Kidney (tissue), 14 donors: ENCODE data around the gene RNF5. TPM values are rescaled to one million over a fixed set of nuclear protein-coding genes. Genes with fewer than 3 reads are reported as not detected.
"Not testable (repeated sequence)": the region's sequence is repeated elsewhere in the genome, so short reads cannot be mapped to it uniquely, and the experiment has no call there.

ENCODE experiments used
- DNase-seq, 5 donors: peaks; one replicate each; pipeline ENCODE4 v3.0.0-alpha.2; 2013 to 2020
- FAIRE-seq: peaks from 2 replicates; lab custom pipeline; 2012; peaks lifted over from hg19 to GRCh38; lab: Jason Lieb, UNC
- H3K27ac ChIP-seq, 2 donors: one replicate each; pipeline ENCODE4 v1.7.0; 2013; ENCODE audit warnings: low read depth in 2 of 2, low read length in 2 of 2, inconsistent platforms in 1 of 2
- H3K27me3 ChIP-seq: one replicate; pipeline ENCODE4 v1.7.1; 2013; ENCODE audit warnings: low read length, inconsistent platforms; ENCODE audit not compliant: control insufficient read depth, insufficient read depth
- H3K36me3 ChIP-seq, 3 donors: one replicate each; pipeline versions ENCODE4 v1.7.0 to v1.7.1; 2013; ENCODE audit warnings: low read length in 3 of 3, control low read depth in 1 of 3, inconsistent platforms in 1 of 3; ENCODE audit not compliant: insufficient read depth in 3 of 3, control insufficient read depth in 2 of 3
- H3K4me1 ChIP-seq, 3 donors: one replicate each; pipeline versions ENCODE4 v1.7.0 to v1.7.1; 2013; ENCODE audit warnings: low read length in 3 of 3, inconsistent platforms in 1 of 3, low read depth in 1 of 3; ENCODE audit not compliant: control insufficient read depth in 2 of 3, insufficient read depth in 2 of 3
- H3K4me3 ChIP-seq, 3 donors: one replicate each; pipeline versions ENCODE4 v1.7.0 to v1.8.1; 2013; ENCODE audit warnings: low read length in 3 of 3, control low read depth in 1 of 3, inconsistent platforms in 1 of 3
- H3K9ac ChIP-seq, 3 donors: one replicate each; pipeline versions ENCODE4 v1.7.0 to v1.7.1; 2013; ENCODE audit warnings: low read length in 3 of 3, control low read depth in 1 of 3, inconsistent platforms in 1 of 3
- H3K9me3 ChIP-seq, 3 donors: one replicate each; pipeline versions ENCODE4 v1.7.0 to v1.7.1; 2013; ENCODE audit warnings: low read length in 3 of 3, control low read depth in 1 of 3, inconsistent platforms in 1 of 3; ENCODE audit not compliant: control insufficient read depth in 2 of 3, insufficient read depth in 1 of 3
- CTCF ChIP-seq: IDR thresholded peaks from 3 replicates; pipeline ENCODE4 v1.5.1; 2012; ENCODE audit warnings: mild to moderate bottlenecking, moderate library complexity, borderline replicate concordance; ENCODE audit not compliant: insufficient read depth; ENCODE audit errors: extremely low read depth
- intact Hi-C: fragments of 100-400 bp; cut with DNase I; formaldehyde crosslinking; loops from one replicate; pipeline ENCODE4 v1.11.1; 2022
- polyA plus RNA-seq: library from polyadenylated mRNA; stranded (reverse); fragments of 350-450 nt; fragmentation: Illumina TruSeq; extraction: RNeasy Lipid Tissue Mini Kit (QIAGEN cat#74804); gene quantifications from one replicate; pipeline ENCODE4 v1.2.3, GENCODE V29; 2014; ENCODE audit warnings: low read depth, low replicate concordance; ENCODE audit not compliant: insufficient read depth
- total RNA-seq: library from RNA; stranded (reverse); fragmentation: NEBNext Ultra II Directional; extraction: Animal tissue kit (Norgen Biotek cat#: 25700); gene quantifications from one replicate; pipeline ENCODE4 v1.2.1, GENCODE V29; 2021
- donor health status: control.
- donor health status: control.
- donor health status: control.
- donor health status: control.
- donor health status: control.
- donor health status: DM: yes; HTN: yes; CAD: no.
- donor health status: Normal renal cell carcinoma (clear cell type).

Gene RNF5
- total and polyA plus RNA-seq, 2 donors from 2014 or later = 74.1 to 208 TPM

- Histone ChIP-seq H3K4me3 (peak overlapping the region in 2 of 3 donors; percentile 52 to 91), H3K36me3 (peaks cover 6 to 13% (median 8%) of the 10 kb centered on the region in 3 donors), H3K9me3 (no peaks in the 10 kb centered on the region), H3K27me3 (no peaks in the 10 kb centered on the region), H3K27ac (peak overlapping the region; percentile 93 to 98), H3K4me1 (peaks cover 2 to 31% (median 11%) of the 10 kb centered on the region in 3 donors), H3K9ac (peak overlapping the region in 2 of 3 donors; percentile 94 to 95)
- no peak for TF ChIP-seq CTCF
- FAIRE-seq (no peak), DNase-seq (peak in 3 of 5 donors; percentile 34 to 76 (median 66))
- intact Hi-C loops = no loop called here
Observed at GRCh38 chr6:32190911-32191677, 12.9 kb downstream of the RNF5 start.

GRCh38 chr6:32191696-32192607 lies 13.7 kb downstream of the RNF5 start:
- no peak overlapping the region for H3K9ac ChIP-seq
- H3K4me3 ChIP-seq = peak overlapping the region in 2 of 3 donors; percentile 11 to 42
- H3K9me3 ChIP-seq = no peaks in the 10 kb centered on the region
- no peaks in the 10 kb centered on the region for H3K27me3 ChIP-seq
- peak overlapping the region; percentile 75 to 98 for H3K27ac ChIP-seq
- DNase-seq (peak in 2 of 5 donors; percentile 73 to 78), FAIRE-seq (no peak)
- peaks cover 2 to 32% (median 13%) of the 10 kb centered on the region in 3 donors for H3K4me1 ChIP-seq
- H3K36me3 ChIP-seq = peaks cover 4 to 9% (median 5%) of the 10 kb centered on the region in 3 donors
- no peak for TF ChIP-seq CTCF
- intact Hi-C loops = no loop called here

GRCh38 chr6:32192608-32193039 lies 14.4 kb downstream of the RNF5 start, which contains the start of gene GPSM3:
Gene GPSM3 (minus strand): TSS chr6:32192643. CDS start chr6:32192513, 130 bp downstream.
- Histone ChIP-seq H3K9ac (peak within 1 kb of the TSS in 1 of 3 donors; percentile 94), H3K4me3 (peak within 1 kb of the TSS in 2 of 3 donors; percentile 11 to 43)
- TF ChIP-seq CTCF = no peak

GRCh38 chr6:32193096-32193495 lies 14.9 kb downstream of the RNF5 start:
- H3K9me3 ChIP-seq, H3K36me3 ChIP-seq, FAIRE-seq, H3K27me3 ChIP-seq, intact Hi-C loops: not testable (repeated sequence)
- peaks cover 2 to 36% (median 19%) of the 10 kb centered on the region in 3 donors for H3K4me1 ChIP-seq
- H3K27ac ChIP-seq = peak overlapping the region in 1 of 2 donors; percentile 75
- DNase-seq = peak in 1 of 5 donors; percentile 46
- peak overlapping the region in 1 of 3 donors; percentile 43 for H3K4me3 ChIP-seq
- peak overlapping the region in 1 of 3 donors; percentile 62 for H3K9ac ChIP-seq

More at GRCh38 chr6:32192608-32193039, 14.4 kb downstream of the RNF5 start, which contains the start of gene GPSM3:
- intact Hi-C loops = no loop called here
- DNase-seq (peak in 4 of 5 donors; percentile 41 to 87 (median 70)), FAIRE-seq (no peak)
- Histone ChIP-seq H3K27me3 (no peaks in the 10 kb centered on the region), H3K9me3 (no peaks in the 10 kb centered on the region), H3K27ac (peak within 1 kb of the TSS; percentile 75 to 98), H3K4me1 (peaks cover 2 to 36% (median 19%) of the 10 kb centered on the region in 3 donors), H3K36me3 (peaks cover 0 to 2% (median 2%) of the 10 kb centered on the region in 3 donors)
